Measurements from ENCODE around the gene RRP1.
A peak's percentile ranks its signal among the peaks of the same experiment; 100 is the strongest.
"Not testable (repeated sequence)": the region's sequence is repeated elsewhere in the genome, so short reads cannot be mapped to it uniquely, and the experiment has no call there.

RRP1 gene

DNA sequence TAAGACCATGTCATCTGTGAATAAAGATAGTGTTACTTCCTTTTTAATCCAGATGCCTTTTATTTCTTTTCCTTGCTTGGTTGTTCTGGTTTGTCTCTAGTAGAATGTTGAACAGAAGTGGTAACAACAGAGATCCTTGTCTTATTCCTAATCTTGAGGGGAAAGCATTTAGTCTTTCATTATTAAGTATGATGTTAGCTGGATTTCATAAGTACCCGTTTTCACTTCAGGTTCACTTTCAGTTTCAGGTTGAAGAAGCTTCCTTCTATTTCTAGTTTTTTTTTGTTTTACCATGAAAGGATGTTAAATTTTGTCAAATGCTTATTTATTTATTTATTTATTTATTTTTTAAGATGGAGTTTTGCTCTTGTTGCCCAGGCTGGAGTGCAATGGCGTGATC, 53.4 kb downstream of the RRP1 start:
- no peak overlapping the region for H3K9ac ChIP-seq
- H3K4me2 ChIP-seq, result peak overlapping the region; percentile 18; the same call in 1 of the 2 replicates
- H3K36me3 ChIP-seq, result no peaks in the 10 kb centered on the region
- no peak for TF ChIP-seq Cebpa-rat (IDR thresholded peaks at IDR 0.05)
- H3K9me3 ChIP-seq, result no peaks in the 10 kb centered on the region
- H4K20me1 ChIP-seq, result no peaks in the 10 kb centered on the region
- no peaks in the 10 kb centered on the region for H3K27me3 ChIP-seq
- no peaks in the 10 kb centered on the region for H3K4me1 ChIP-seq
- no peak overlapping the region for H3K27ac ChIP-seq
- no peak overlapping the region for H3K4me3 ChIP-seq

- H3K9me3 ChIP-seq, H4K20me1 ChIP-seq, H3K4me3 ChIP-seq, H3K27ac ChIP-seq, H3K27me3 ChIP-seq, H3K9ac ChIP-seq, H3K4me2 ChIP-seq, H3K4me1 ChIP-seq, H3K36me3 ChIP-seq: not testable (repeated sequence)
Observed at GRCh38 chr21:43844906-43845305, 55.5 kb downstream of the RRP1 start.

DNA sequence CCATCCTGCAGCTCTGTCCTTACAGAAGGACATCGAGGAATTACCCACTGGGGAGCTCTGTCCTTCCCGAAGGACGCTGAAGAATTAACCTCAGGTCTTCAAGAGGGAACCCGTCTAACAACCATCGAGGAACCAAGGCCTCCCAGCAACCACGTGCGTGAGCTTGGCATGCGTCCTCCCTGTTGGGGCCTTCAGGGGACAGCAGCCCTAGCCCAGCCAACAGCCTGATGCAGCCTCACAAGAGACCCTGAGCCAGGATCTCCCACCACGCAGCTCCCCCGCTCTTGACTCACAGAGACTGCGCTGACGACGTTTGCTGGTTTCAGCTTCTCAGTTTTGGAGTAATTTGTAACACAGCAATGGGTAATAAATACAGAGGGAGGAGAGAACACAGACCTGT, 56.0 kb downstream of the RRP1 start:
- Histone ChIP-seq H3K4me1 (no peaks in the 10 kb centered on the region), H3K9me3 (peaks cover 7% of the 10 kb centered on the region; the same call in 1 of the 2 replicates), H3K9ac (no peak overlapping the region), H3K4me2 (no peak overlapping the region), H3K27ac (no peak overlapping the region), H3K36me3 (no peaks in the 10 kb centered on the region), H3K27me3 (no peaks in the 10 kb centered on the region), H3K4me3 (no peak overlapping the region), H4K20me1 (no peaks in the 10 kb centered on the region)
- no peak for TF ChIP-seq Cebpa-rat (IDR thresholded peaks at IDR 0.05)

GRCh38 chr21:43846430-43846829, 57.1 kb downstream of the RRP1 start:
- no peak for TF ChIP-seq Cebpa-rat (IDR thresholded peaks at IDR 0.05)
- no peak overlapping the region for H3K27ac ChIP-seq
- no peaks in the 10 kb centered on the region for H4K20me1 ChIP-seq
- no peak overlapping the region for H3K4me2 ChIP-seq
- no peaks in the 10 kb centered on the region for H3K36me3 ChIP-seq
- no peaks in the 10 kb centered on the region for H3K4me1 ChIP-seq
- peaks cover 16% of the 10 kb centered on the region for H3K9me3 ChIP-seq
- no peak overlapping the region for H3K4me3 ChIP-seq
- no peak overlapping the region for H3K9ac ChIP-seq
- H3K27me3 ChIP-seq, result no peaks in the 10 kb centered on the region

GRCh38 chr21:43847301-43847700, 57.9 kb downstream of the RRP1 start:
- Histone ChIP-seq H3K27ac (no peak overlapping the region), H3K4me3 (no peak overlapping the region), H3K4me2 (no peak overlapping the region), H3K9ac (no peak overlapping the region), H4K20me1 (no peaks in the 10 kb centered on the region), H3K36me3 (no peaks in the 10 kb centered on the region), H3K9me3 (peaks cover 16% of the 10 kb centered on the region), H3K4me1 (no peaks in the 10 kb centered on the region), H3K27me3 (no peaks in the 10 kb centered on the region)
- TF ChIP-seq Cebpa-rat (IDR thresholded peaks at IDR 0.05), result no peak

GRCh38 chr21:43848771-43849170, 59.4 kb downstream of the RRP1 start:
- Histone ChIP-seq H3K27ac (no peak overlapping the region), H3K27me3 (no peaks in the 10 kb centered on the region), H3K9ac (no peak overlapping the region), H3K9me3 (peaks cover 16% of the 10 kb centered on the region), H3K4me3 (no peak overlapping the region), H4K20me1 (no peaks in the 10 kb centered on the region), H3K4me1 (no peaks in the 10 kb centered on the region), H3K4me2 (no peak overlapping the region), H3K36me3 (no peaks in the 10 kb centered on the region)
- TF ChIP-seq Cebpa-rat (IDR thresholded peaks at IDR 0.05), result no peak

DNA sequence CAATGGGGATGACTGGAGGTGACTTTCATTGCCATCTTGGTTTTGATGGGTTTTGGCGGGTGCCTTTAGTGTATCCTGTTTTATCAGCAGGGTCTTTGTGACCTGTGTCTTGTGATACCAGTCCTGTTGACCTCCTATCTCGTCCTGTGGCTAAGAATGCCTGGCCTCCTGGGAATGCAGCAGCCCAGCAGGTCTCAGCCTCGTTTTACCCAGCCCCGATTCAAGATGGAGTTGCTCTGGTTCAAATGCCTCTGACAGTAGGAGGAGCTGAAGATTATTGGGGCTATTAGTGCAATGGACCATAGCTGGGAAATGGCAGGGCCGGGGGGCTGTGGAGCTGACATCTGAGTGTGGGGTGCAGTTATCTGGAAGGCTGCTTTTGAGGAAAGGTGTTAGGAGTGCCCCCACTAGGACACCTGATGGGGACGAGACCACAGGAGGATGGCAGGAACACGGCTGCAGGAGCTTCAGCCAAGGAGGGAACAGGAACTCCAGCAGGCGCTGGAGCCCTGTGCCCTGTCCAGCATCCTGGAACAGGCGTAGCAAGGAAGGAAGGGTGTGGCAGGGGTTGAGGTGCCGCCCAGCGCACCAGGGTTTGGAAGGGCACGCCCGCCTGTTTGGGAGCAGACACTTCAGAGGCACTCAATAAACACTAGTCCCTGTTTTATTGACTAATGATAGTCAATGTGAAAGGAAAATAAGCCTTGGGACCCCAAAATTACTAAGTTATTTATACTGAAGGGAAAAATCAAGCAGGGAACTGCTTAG, 60.3 kb downstream of the RRP1 start:
- Histone ChIP-seq H3K4me3 (no peak overlapping the region), H4K20me1 (no peaks in the 10 kb centered on the region), H3K4me1 (no peaks in the 10 kb centered on the region), H3K9ac (no peak overlapping the region), H3K9me3 (peaks cover 16% of the 10 kb centered on the region), H3K36me3 (no peaks in the 10 kb centered on the region), H3K4me2 (no peak overlapping the region), H3K27me3 (no peaks in the 10 kb centered on the region), H3K27ac (no peak overlapping the region)
- no peak for TF ChIP-seq Cebpa-rat (IDR thresholded peaks at IDR 0.05)

GRCh38 chr21:43850728-43851295, 61.4 kb downstream of the RRP1 start:
- H3K4me2 ChIP-seq, result no peak overlapping the region
- H3K9me3 ChIP-seq, result peaks cover 16% of the 10 kb centered on the region
- no peaks in the 10 kb centered on the region for H3K36me3 ChIP-seq
- TF ChIP-seq Cebpa-rat (IDR thresholded peaks at IDR 0.05), result no peak
- H3K27ac ChIP-seq, result no peak overlapping the region
- H3K9ac ChIP-seq, result no peak overlapping the region
- no peaks in the 10 kb centered on the region for H3K27me3 ChIP-seq
- H3K4me1 ChIP-seq, result no peaks in the 10 kb centered on the region
- H4K20me1 ChIP-seq, result no peaks in the 10 kb centered on the region
- no peak overlapping the region for H3K4me3 ChIP-seq

DNA sequence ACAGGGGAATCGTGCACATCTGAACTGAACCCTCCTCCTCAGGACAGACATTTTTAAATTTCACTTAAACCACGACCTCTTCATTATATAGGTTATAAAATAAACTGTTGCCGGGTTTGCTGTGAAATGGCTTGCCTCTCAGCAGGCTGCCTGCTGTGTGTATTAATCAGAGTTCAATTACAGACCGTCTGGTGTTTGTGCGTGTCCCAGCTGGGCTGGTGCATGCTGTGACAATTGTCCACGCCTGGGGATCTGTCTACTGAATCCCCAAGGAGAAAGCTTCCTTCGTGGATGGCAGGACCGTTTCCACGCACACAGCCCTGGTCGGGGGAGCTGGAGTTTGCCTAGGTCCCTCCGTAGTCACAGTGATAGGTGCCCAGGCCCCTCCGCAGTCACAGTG, 62.2 kb downstream of the RRP1 start:
- Histone ChIP-seq H3K4me2 (no peak overlapping the region), H3K9me3 (peaks cover 16% of the 10 kb centered on the region), H3K36me3 (no peaks in the 10 kb centered on the region), H3K27me3 (no peaks in the 10 kb centered on the region), H3K4me3 (no peak overlapping the region), H3K9ac (no peak overlapping the region), H4K20me1 (no peaks in the 10 kb centered on the region), H3K27ac (no peak overlapping the region), H3K4me1 (no peaks in the 10 kb centered on the region)
- TF ChIP-seq Cebpa-rat (IDR thresholded peaks at IDR 0.05), result no peak

DNA sequence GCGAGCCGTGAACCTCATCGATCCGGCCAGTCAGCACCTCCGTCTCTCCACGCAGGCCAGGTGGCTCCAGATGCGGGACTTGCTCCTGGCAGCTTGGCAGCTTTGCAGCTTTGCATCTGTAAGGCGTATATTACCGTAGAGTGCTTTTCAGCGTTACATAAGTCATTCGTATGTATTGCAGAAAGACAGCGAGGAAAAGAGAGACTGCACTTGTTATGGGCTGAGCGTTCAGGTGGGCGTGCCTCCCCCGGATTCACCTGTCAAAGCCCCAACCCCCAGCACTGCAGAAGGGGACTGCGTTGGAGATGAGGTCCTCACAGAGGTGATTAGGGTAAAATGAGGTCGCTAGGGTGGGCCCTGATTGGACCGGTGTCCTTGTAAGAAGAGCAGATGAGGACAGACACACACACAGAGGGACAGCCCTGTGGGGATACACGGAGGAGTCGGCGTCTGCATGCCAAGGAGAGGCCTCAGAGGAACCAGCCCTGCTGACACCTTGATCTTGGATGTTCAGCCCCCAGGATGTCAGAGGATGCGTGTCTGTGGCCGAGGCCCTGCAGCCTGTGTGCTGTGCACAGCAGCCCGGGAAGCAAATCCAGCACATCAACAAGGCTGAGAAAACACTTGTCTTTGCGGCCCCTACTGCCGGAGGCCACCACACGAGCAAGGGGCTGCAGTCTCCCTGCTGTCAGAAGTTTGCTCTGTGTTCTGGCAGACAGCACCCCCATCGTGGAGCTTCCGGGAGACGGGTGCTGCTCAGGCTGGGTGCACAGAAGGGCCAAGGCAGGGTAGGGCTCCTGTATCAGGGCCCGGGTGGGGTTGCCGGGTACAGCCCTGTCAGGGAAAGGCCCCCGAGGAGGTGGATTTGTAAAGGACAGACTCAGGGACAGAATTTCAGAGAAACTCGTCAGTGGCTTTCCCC, 64.7 kb downstream of the RRP1 start:
- H4K20me1 ChIP-seq, result no peaks in the 10 kb centered on the region
- H3K9me3 ChIP-seq, result peaks cover 10% of the 10 kb centered on the region
- H3K36me3 ChIP-seq, result no peaks in the 10 kb centered on the region
- no peak overlapping the region for H3K4me2 ChIP-seq
- H3K4me3 ChIP-seq, result no peak overlapping the region
- H3K4me1 ChIP-seq, result no peaks in the 10 kb centered on the region
- H3K9ac ChIP-seq, result no peak overlapping the region
- no peak overlapping the region for H3K27ac ChIP-seq
- H3K27me3 ChIP-seq, result no peaks in the 10 kb centered on the region
- TF ChIP-seq Cebpa-rat (IDR thresholded peaks at IDR 0.05), result no peak
